Stimulated activated naive CD4-positive, alpha-beta T cell (primary cell): ENCODE results near the gene FOLR2.
"Not testable (repeated sequence)": the region's sequence is repeated elsewhere in the genome, so short reads cannot be mapped to it uniquely, and the experiment has no call there.

ENCODE experiments used
- DNase-seq, 6 experiments: peaks; one replicate each; lab custom pipeline; 2025; lab: John Stamatoyannopoulos, UW

Gene FOLR2

GRCh38 chr11:72240461-72241290 lies 24.1 kb downstream of the FOLR2 start:
- peak in 1 of 6 experiments; percentile 6 for DNase-seq

- no peak for DNase-seq
Measured at GRCh38 chr11:72241291-72241781, 24.7 kb downstream of the FOLR2 start.

DNA sequence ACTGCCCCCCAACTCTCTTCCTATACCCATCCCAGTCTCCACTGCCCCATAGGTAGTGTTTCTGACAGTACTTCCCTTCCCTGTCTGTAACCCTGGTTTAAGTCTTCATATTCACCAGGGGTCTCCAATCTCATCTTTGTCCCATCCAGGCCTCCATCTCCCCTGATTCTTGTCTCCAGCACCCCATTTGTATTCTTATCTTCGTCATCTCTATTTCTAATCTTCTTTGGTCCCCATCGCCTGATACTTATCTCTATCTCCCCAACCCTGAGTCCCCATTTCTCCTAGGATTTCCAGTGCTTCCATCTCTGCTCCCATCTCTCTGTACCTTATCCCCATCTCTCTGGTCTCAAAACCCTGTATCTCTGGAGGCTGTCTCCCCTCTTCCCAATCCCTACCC lies 25.5 kb downstream of the FOLR2 start:
- DNase-seq = no peak

GRCh38 chr11:72243173-72244059 lies 26.8 kb downstream of the FOLR2 start:
- DNase-seq = no peak

GRCh38 chr11:72244060-72244360 lies 27.4 kb downstream of the FOLR2 start, which contains the start of gene PHOX2A:
Gene PHOX2A (minus strand): TSS chr11:72244176. CDS start chr11:72244004, 172 bp downstream.
- no peak for DNase-seq

- no peak for DNase-seq
Measured at GRCh38 chr11:72244361-72245262, 28.0 kb downstream of the FOLR2 start.

GRCh38 chr11:72245263-72245816 lies 28.7 kb downstream of the FOLR2 start:
- no peak for DNase-seq

DNA sequence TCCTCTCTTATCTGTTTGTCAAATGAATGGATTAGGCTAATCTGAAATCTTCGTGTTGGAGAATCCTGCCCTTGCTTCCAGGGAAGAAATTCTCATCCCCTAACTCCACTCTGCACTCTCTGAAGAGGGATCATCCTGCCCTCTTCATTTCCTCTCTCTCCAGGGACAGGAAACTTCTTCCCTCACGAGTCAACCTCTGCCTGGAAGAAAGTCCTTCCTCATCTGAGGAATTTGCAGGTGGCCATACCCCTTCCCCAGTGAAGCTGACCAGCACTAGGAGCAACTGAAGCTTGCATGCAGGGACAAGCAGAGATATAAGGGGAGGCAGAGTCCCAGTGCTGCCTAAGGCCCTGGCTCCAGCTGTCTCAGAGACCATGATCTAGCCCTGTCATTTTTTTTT lies 31.0 kb downstream of the FOLR2 start:
- no peak for DNase-seq

DNA sequence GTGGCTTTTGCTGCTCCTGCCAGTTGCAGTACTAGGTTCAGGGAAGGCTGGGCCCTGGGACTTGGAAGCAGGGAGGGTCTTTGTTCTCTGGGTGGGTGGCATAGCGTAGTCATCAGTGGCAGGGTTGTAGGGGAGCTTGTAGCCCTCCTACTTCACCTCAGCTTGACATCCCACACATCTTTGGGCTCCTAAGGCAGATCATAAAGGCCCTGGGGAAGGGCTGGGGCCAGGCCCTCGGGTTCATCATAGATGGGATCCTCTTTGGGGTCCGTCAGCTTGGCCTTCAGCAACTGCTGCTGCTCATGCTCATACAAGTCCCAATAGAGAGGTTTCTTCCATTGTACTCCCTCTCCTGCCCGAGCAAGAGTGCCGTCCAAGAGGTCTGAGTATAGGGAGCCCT lies 33.4 kb downstream of the FOLR2 start:
- DNase-seq = no peak

- DNase-seq = no peak
Measured at GRCh38 chr11:72250661-72251464, 34.3 kb downstream of the FOLR2 start.

DNA sequence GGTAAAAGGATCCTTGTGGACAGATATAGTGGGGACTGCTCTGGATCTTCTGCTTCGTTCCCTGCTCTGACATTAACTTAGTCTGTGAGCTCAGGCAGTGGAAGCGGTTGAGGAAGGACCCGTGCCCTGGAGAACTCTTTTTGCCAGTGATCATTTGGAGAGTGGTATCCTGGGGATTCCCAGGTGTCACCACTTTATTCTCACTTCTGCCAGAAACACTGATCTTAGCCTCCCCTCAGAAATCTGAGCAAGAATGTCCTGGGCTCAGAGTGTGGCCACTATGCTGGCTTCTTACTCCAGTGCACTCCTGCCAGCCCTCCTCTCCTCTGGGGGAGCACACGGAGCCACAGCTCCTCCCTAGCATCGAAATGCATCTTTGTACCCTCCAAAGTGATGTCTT lies 35.0 kb downstream of the FOLR2 start:
- no peak for DNase-seq

DNA sequence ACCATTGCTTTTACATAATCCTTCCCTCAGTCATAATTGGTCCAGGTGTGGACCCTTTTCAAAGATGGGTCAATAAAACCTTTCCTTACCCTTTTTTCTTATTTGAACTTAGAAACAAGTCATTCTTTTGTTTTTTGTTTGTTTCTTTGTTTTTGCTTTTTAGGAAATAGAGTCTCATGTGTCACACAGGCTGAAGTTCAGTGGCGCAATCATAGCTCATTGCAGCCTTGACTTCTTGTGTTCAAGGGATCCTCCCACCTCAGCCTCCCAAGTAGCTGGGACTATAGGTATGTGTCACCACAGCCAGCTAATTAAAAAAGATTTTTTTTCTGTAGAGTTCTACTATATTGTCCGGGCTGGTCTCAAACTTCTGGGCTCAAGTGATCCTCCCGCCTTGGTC lies 36.8 kb downstream of the FOLR2 start:
- no peak for DNase-seq

DNA sequence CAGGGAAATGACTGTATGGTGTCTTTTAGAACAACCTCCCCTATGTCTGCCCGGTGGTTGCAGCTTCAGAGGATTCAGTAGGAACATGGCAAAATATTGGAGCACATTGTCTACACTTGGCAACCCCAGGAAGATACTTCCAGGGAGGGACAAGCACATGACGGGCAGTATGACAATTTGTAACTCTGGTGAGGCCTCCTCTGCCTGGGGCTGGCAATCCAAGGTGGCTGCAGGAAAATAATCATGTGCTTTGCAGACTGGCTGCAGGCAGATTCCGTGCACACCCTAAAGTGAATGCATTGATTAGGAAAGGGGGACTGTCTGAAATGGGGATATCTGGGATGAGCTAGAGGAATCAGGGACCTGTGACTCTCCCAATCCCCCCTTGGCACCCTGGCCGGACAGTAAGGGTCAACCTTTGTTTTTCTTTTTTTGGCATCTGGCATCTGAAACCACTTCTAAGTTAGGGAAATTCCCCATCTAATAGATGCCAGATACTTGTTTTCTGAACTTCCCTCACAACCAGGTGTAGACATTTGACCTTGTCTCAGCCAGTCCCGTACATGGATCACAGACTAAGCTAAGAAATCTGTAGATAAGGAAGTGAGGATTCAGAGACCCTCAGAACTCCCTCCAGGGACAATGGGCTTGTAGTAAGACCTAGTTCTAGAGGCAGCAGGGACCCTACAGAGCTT lies 37.9 kb downstream of the FOLR2 start:
- no peak for DNase-seq

DNA sequence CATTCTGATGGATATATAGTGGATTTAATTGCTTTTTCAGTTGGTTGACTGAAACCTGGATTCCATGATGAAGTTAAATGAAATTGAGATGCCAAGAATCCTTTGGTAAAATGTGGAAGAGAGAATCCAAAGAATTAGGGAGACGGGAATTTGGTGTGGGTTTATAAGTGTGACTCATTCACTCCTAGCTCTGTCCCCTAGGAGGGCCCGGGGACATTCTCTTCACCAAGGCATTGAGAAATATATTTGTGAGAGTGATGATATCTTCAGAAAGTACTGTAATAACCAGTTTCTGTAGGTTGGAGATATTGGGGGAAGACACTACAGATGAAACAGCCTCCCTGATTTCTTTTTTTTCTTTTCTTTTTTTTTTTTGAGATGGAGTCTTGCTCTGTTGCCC lies 41.0 kb downstream of the FOLR2 start:
- DNase-seq = no peak

GRCh38 chr11:72259490-72259889 lies 42.9 kb downstream of the FOLR2 start:
- DNase-seq = no peak

DNA sequence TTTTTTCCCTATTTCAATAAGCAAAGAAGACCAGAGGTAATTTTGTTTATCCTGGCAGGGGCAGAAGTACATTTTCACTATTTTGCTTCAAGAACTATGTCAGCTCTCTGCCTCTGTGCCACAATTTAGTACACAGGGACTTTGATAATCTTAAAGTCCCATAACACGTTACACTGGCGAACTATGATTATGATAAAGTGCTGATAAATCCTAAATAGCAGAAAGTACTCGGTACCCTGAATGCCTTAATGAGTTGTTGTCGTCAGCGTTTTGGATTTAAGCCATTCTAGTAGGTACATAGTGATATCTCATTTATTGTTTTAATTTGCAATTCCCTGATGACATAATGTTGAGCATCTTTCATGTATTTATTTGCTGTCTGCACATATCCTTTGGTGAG lies 44.0 kb downstream of the FOLR2 start:
- no peak for DNase-seq

DNA sequence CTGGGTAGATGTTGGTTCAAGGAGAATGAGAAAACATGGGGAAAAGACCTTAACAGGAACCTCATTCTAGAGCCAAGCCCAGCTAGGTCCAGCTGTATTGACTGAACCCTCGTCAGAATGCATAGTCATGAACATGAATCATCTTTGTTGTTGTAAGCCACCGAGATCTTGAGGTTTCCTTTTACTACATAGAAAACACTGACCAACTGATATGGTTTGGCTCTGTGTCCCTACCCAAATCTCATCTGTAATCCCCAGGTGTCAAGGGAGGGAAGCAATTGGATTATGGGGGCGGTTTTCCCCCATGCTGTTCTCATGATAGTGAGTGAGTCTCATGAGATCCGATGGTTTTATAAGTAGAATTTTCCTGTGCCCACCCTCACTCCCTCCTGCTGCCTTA lies 46.8 kb downstream of the FOLR2 start:
- no peak for DNase-seq

DNA sequence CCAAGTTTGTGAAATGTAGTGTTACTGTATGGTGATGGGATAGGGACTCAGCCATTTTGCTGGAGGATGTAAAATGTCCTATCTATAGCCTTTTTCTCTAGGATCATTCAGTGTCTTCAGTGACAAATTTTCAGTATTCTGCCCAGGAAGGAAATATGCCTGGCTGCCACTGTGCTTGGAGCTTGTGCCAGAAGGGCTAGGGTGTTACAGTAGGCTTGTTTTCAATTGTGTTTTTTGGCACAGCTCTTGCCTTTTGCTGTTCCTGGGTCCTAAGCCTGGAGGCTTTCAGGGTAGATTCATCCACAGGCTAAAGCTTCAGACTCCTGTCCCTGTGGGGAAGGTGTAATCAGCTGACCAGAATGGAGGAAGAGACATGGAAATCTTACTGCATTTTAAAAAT lies 49.4 kb downstream of the FOLR2 start:
- DNase-seq = no peak

GRCh38 chr11:72266960-72267359 lies 50.4 kb downstream of the FOLR2 start:
- not testable (repeated sequence) for DNase-seq

GRCh38 chr11:72267956-72268617 lies 51.5 kb downstream of the FOLR2 start:
- DNase-seq = no peak
